ENCODE measurements around the gene IHH.

IHH gene

DNA sequence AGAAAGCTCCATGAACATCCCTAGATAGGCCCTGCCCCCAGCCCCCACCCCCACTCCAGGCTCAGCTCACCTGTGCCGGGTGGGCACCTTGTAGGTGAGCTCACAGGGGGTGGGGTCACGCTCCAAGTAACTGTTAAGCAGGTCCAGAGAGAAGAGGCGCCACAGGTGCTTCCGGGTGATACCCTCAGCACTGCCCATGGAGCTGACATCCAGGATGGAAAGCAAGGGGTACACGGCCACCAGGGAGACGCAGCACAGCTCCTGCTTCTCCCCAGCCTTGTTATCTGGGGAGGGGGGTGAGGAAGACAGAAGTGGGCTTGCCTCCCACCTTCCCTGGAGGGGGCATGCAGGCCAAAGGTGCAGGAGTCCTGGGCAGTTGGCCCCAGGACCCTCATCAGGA lies 41.3 kb downstream of the IHH start:
- Histone ChIP-seq H3K4me1 (ENCODE audit: insufficient read depth, insufficient read length) (peaks cover 12% of the 10 kb centered on the region), H3K4me3 (ENCODE audit: insufficient read length, low read depth) (no peak overlapping the region), H3K27me3 (ENCODE audit: insufficient read depth, insufficient read length) (peaks cover 13% of the 10 kb centered on the region), H3K9me3 (ENCODE audit: insufficient read depth, low read length) (no peaks in the 10 kb centered on the region), H3K36me3 (ENCODE audit: insufficient read depth, insufficient read length, low read length) (no peaks in the 10 kb centered on the region), H3K9ac (ENCODE audit: insufficient read length, low read depth) (no peak overlapping the region)
- TF ChIP-seq YY1 (IDR thresholded peaks at IDR 0.05; ENCODE audit: insufficient read depth, insufficient read length) (no peak), SUZ12 (IDR thresholded peaks at IDR 0.05; ENCODE audit: extremely low read depth, insufficient read depth, insufficient read length) (no peak)
- DNase-seq (ENCODE audit: low read depth, low spot score) = no peak

DNA sequence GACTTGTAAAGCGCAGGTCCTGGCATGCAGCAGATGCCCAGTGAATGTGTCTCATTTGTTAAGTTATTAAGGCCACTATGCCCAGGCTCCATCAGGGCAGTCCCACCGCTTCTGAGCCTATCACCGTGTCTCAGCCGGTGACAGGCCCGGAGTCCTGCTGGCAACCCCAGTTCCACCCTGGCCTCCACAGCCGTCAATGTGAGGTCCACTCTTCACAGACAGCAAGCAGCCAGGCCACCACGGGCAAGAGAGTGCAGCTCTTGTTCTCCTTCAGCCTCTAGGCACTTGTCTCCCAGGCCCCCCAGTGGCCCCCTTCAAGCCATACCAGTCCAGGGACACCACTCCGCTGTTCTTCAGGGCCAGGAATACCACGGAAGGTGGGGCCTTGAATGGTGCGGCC lies 42.0 kb downstream of the IHH start:
- H3K36me3 ChIP-seq (ENCODE audit: insufficient read depth, insufficient read length, low read length) = no peaks in the 10 kb centered on the region
- TF ChIP-seq YY1 (IDR thresholded peaks at IDR 0.05; ENCODE audit: insufficient read depth, insufficient read length) (no peak), SUZ12 (IDR thresholded peaks at IDR 0.05; ENCODE audit: extremely low read depth, insufficient read depth, insufficient read length) (no peak), ZNF274 (IDR thresholded peaks at IDR 0.05; ENCODE audit: low read depth, low read length) (no peak)
- no peak overlapping the region for H3K4me3 ChIP-seq (ENCODE audit: insufficient read length, low read depth)
- peaks cover 8% of the 10 kb centered on the region for H3K4me1 ChIP-seq (ENCODE audit: insufficient read depth, insufficient read length)
- H3K9me3 ChIP-seq (ENCODE audit: insufficient read depth, low read length) = no peaks in the 10 kb centered on the region
- peaks cover 19% of the 10 kb centered on the region for H3K27me3 ChIP-seq (ENCODE audit: insufficient read depth, insufficient read length)
- DNase-seq (ENCODE audit: low read depth, low spot score) = no peak
- no peak overlapping the region for H3K9ac ChIP-seq (ENCODE audit: insufficient read length, low read depth)

DNA sequence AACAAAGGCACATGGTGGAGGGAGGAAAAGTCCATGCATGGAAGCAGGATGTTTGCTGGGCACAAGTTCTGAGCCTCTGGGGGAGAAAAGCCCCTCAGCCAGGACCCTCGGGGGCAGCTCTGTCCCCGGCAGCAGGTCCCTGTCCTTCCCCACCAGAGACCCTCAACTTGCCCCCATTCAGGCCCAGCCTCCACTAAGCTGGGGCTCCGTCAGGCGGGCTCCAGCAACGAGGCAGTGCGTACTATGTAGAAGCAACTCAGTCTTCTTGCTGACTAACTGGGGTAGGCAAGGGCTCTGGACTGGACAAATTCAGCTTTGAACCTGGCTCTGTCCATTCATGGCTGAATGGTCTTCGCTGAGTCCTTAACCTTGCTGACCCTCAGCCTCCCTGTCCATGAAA lies 42.4 kb downstream of the IHH start:
- Histone ChIP-seq H3K4me1 (ENCODE audit: insufficient read depth, insufficient read length) (peaks cover 3% of the 10 kb centered on the region), H3K9me3 (ENCODE audit: insufficient read depth, low read length) (no peaks in the 10 kb centered on the region), H3K9ac (ENCODE audit: insufficient read length, low read depth) (no peak overlapping the region), H3K36me3 (ENCODE audit: insufficient read depth, insufficient read length, low read length) (no peaks in the 10 kb centered on the region), H3K4me3 (ENCODE audit: insufficient read length, low read depth) (no peak overlapping the region), H3K27me3 (ENCODE audit: insufficient read depth, insufficient read length) (peaks cover 23% of the 10 kb centered on the region)
- no peak for DNase-seq (ENCODE audit: low read depth, low spot score)
- TF ChIP-seq YY1 (IDR thresholded peaks at IDR 0.05; ENCODE audit: insufficient read depth, insufficient read length) (no peak), SUZ12 (IDR thresholded peaks at IDR 0.05; ENCODE audit: extremely low read depth, insufficient read depth, insufficient read length) (no peak), ZNF274 (IDR thresholded peaks at IDR 0.05; ENCODE audit: low read depth, low read length) (no peak)

DNA sequence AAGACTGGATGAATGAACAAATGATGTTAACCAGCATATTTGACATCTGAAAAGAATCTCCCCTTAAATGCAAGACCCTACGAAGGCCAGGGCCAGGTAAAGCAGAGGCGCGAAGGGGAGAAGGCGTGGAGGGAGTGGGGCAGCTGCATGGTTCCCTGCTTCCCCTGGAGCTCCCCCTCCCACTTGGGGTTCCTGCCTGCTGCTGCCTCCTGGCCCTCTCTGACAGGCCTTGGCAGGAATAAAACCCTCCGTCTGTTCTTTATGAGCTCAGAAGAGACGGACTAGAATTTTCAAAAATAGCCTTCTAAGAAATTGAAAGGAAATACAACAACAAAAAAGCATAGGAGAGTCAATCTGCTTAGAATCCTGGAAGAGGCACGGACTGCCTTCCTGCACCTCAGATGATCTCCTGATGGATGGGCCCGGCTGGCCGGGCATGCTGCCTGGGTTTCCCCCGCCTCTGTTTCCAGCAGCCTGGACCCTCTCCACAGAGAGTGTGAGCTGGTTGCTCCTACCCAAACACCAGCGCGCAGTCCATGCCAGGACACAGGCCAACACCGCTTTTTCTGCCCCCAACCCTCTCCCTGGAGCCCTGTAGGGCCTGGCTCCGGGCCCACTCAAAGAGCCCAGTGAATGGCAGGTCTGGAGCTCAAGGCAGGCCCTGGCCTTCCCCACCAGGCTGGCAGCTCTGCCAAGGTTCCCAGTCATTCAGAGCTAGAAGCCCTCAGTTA lies 43.4 kb downstream of the IHH start:
- DNase-seq (ENCODE audit: low read depth, low spot score) = no peak
- Histone ChIP-seq H3K4me3 (ENCODE audit: insufficient read length, low read depth) (no peak overlapping the region), H3K9ac (ENCODE audit: insufficient read length, low read depth) (no peak overlapping the region), H3K4me1 (ENCODE audit: insufficient read depth, insufficient read length) (no peaks in the 10 kb centered on the region), H3K27me3 (ENCODE audit: insufficient read depth, insufficient read length) (peaks cover 24% of the 10 kb centered on the region), H3K9me3 (ENCODE audit: insufficient read depth, low read length) (no peaks in the 10 kb centered on the region), H3K36me3 (ENCODE audit: insufficient read depth, insufficient read length, low read length) (no peaks in the 10 kb centered on the region)
- no peak for TF ChIP-seq ZNF274 (IDR thresholded peaks at IDR 0.05; ENCODE audit: low read depth, low read length)
- no peak for TF ChIP-seq YY1 (IDR thresholded peaks at IDR 0.05; ENCODE audit: insufficient read depth, insufficient read length)
- TF ChIP-seq SUZ12 (IDR thresholded peaks at IDR 0.05; ENCODE audit: extremely low read depth, insufficient read depth, insufficient read length) = no peak

DNA sequence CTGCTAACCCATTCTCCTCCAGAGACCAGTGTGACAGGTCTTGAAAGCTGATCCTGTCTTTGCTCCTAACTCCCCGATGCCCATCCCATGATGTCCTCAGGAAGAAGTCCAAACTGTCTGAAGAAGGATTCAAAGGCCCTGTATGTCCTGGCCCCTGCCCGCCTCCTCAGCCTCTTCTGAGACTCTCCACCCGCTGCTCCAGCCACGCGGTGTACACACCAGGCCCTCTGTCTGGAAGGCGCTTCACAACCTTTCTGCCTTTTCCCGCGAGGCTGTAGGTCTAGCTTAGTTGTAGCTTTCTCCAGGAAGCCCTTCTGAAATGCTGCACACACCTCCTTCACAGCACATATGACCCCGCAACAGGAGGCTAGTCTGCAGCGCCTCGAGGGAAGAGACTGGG lies 44.0 kb downstream of the IHH start:
- Histone ChIP-seq H3K4me1 (ENCODE audit: insufficient read depth, insufficient read length) (no peaks in the 10 kb centered on the region), H3K9ac (ENCODE audit: insufficient read length, low read depth) (no peak overlapping the region), H3K27me3 (ENCODE audit: insufficient read depth, insufficient read length) (peaks cover 24% of the 10 kb centered on the region), H3K9me3 (ENCODE audit: insufficient read depth, low read length) (no peaks in the 10 kb centered on the region), H3K4me3 (ENCODE audit: insufficient read length, low read depth) (no peak overlapping the region), H3K36me3 (ENCODE audit: insufficient read depth, insufficient read length, low read length) (no peaks in the 10 kb centered on the region)
- DNase-seq (ENCODE audit: low read depth, low spot score) = no peak
- TF ChIP-seq YY1 (IDR thresholded peaks at IDR 0.05; ENCODE audit: insufficient read depth, insufficient read length) = no peak
- TF ChIP-seq SUZ12 (IDR thresholded peaks at IDR 0.05; ENCODE audit: extremely low read depth, insufficient read depth, insufficient read length) = no peak
- TF ChIP-seq ZNF274 (IDR thresholded peaks at IDR 0.05; ENCODE audit: low read depth, low read length) = no peak

DNA sequence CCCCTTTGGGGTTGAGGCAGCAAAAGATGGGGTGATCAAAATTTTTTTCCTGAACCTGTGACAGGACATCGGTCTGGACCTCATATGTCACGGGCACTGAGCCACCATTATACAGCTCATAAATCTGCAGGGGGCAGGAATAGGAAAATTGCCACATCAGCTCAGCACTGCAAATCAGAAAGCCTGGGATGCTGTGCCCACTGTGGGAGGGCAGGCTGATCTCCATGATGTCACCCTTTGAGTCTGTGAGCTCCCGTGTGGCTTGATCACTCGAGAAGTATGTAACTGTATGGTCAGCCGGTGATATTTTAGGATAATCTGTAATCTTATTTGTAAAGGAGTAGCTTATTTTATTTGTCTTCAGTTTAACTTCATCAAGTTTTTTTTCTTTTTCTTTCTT lies 49.8 kb downstream of the IHH start:
- Histone ChIP-seq H3K27me3 (ENCODE audit: insufficient read depth, insufficient read length) (peaks cover 40% of the 10 kb centered on the region), H3K9me3 (ENCODE audit: insufficient read depth, low read length) (no peaks in the 10 kb centered on the region), H3K9ac (ENCODE audit: insufficient read length, low read depth) (no peak overlapping the region), H3K4me3 (ENCODE audit: insufficient read length, low read depth) (no peak overlapping the region), H3K36me3 (ENCODE audit: insufficient read depth, insufficient read length, low read length) (no peaks in the 10 kb centered on the region), H3K4me1 (ENCODE audit: insufficient read depth, insufficient read length) (no peaks in the 10 kb centered on the region)
- DNase-seq (ENCODE audit: low read depth, low spot score) = no peak
- TF ChIP-seq YY1 (IDR thresholded peaks at IDR 0.05; ENCODE audit: insufficient read depth, insufficient read length) = no peak
- TF ChIP-seq SUZ12 (IDR thresholded peaks at IDR 0.05; ENCODE audit: extremely low read depth, insufficient read depth, insufficient read length) = no peak
- no peak for TF ChIP-seq ZNF274 (IDR thresholded peaks at IDR 0.05; ENCODE audit: low read depth, low read length)

DNA sequence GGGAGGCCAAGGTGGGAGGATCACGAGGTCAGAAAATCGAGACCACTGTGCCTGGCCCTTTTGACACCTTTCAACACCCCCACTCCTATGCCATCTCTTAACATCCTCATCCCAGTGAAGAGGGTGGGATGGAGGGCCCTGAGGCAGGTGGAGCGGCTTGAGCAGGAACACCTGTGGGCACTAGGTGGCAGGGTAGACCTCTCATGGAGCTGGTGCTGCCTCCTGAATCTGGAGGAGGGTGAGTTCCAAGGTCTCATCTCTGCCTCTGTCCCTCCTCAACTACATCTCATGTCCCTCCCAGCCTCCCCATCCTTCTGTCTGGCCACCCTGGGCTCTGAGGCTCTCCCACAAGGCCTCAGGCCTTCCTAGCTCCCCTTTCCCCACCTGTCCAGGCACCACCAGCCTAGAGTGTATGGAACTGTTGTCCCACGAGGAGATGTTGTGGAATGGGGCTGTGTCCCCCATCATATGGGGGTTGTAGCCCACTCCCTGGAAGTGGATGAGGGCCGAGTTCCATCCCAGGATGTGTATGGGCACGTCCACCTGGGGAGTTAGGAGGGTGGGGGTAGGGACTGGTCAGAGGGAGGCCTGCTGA lies 50.5 kb downstream of the IHH start:
- TF ChIP-seq ZNF274 (IDR thresholded peaks at IDR 0.05; ENCODE audit: low read depth, low read length) (no peak), SUZ12 (IDR thresholded peaks at IDR 0.05; ENCODE audit: extremely low read depth, insufficient read depth, insufficient read length) (no peak), YY1 (IDR thresholded peaks at IDR 0.05; ENCODE audit: insufficient read depth, insufficient read length) (no peak)
- Histone ChIP-seq H3K4me3 (ENCODE audit: insufficient read length, low read depth) (no peak overlapping the region), H3K36me3 (ENCODE audit: insufficient read depth, insufficient read length, low read length) (no peaks in the 10 kb centered on the region), H3K4me1 (ENCODE audit: insufficient read depth, insufficient read length) (no peaks in the 10 kb centered on the region), H3K9ac (ENCODE audit: insufficient read length, low read depth) (no peak overlapping the region), H3K27me3 (ENCODE audit: insufficient read depth, insufficient read length) (peaks cover 41% of the 10 kb centered on the region), H3K9me3 (ENCODE audit: insufficient read depth, low read length) (no peaks in the 10 kb centered on the region)
- DNase-seq (ENCODE audit: low read depth, low spot score) = no peak
